Pancreas (tissue), 10 donors: ENCODE measurements around the gene PPM1A. TPM values are rescaled to one million over a fixed set of nuclear protein-coding genes. Genes with fewer than 3 reads are reported as not detected.

Experiments
- ATAC-seq, 4 donors: fragments of 200-7000 bp; cut with Tn5 transposase; one replicate each; pipeline versions ENCODE4 v1.8.0 to v1.9.1; 2020; ENCODE audit warnings: mild to moderate bottlenecking in 4 of 4, moderate library complexity in 4 of 4
- DNase-seq, 6 donors: peaks; one replicate each; pipeline ENCODE4 v3.0.0-alpha.2; 2020
- FAIRE-seq: peaks from 2 replicates; lab custom pipeline; 2012; peaks lifted over from hg19 to GRCh38; lab: Jason Lieb, UNC
- H3K27ac ChIP-seq, 4 donors: fragments of 200-600 bp; sonication (generic); 1 replicate in 3 of 4; 2 replicates in 1 of 4; pipeline versions ENCODE4 v1.5.0 to v1.8.0; 2020
- H3K27me3 ChIP-seq, 4 donors: fragments of 200-600 bp; one replicate each; pipeline ENCODE4 v1.8.0; 2021
- H3K36me3 ChIP-seq, 3 donors: fragments of 200-600 bp; sonication (generic) in 1 of 3; one replicate each; pipeline versions ENCODE4 v1.5.0 to v1.8.0; 2020 to 2021
- H3K4me1 ChIP-seq, 3 donors: fragments of 200-600 bp; one replicate each; pipeline ENCODE4 v1.8.0; 2021
- H3K4me3 ChIP-seq, 4 donors: fragments of 200-600 bp; sonication (generic) in 2 of 4; one replicate each; pipeline versions ENCODE4 v1.5.0 to v1.8.0; 2020 to 2021
- H3K9me3 ChIP-seq, 4 donors: fragments of 200-600 bp; one replicate each; pipeline ENCODE4 v1.8.0; 2021
- WGBS, 2 donors: extraction: QIAGEN DNeasy Blood & Tissue Kit; methylation state at CpG; one replicate each; pipeline ENCODE4 v1.1.7; 2013; 5-methylcytosine and 5-hydroxymethylcytosine counted together
- intact Hi-C, 3 donors: fragments of 100-400 bp; cut with DNase I; formaldehyde crosslinking; loops; one replicate each; pipeline versions ENCODE4 v1.11.1 to v1.14.2; 2022
- polyA plus RNA-seq, 2 donors: library from polyadenylated mRNA; stranded (reverse); fragments of 200-250 nt; gene quantifications; one replicate each; pipeline ENCODE4 v1.2.3, GENCODE V29; 2013
- total RNA-seq, 6 donors: library from RNA; stranded (reverse); fragmentation: NEBNext Ultra II Directional in 4 of 6; extraction: Animal tissue kit (Norgen Biotek cat#: 25700) in 4 of 6; gene quantifications; one replicate each; pipeline versions ENCODE4 v1.2.1 to v1.2.4, GENCODE V29; 2021 to 2023
- TF ChIP-seq, protein P1 (sequence below), 4 donors: fragments of 200-600 bp; sonication (generic) in 3 of 4; IDR thresholded peaks; one replicate each; pipeline versions ENCODE4 v1.5.0 to v1.8.0; 2021; ENCODE audit warnings: antibody characterized with exemption in 4 of 4
- donor health status: healthy with polysubstance abuse.
- donor health status: DM: no; HTN: no; CAD: no; lungs with moderate emphysema.
- donor health status: DM: no; HTN: no; CAD: no.
- donor health status: control.
- donor health status: control.
- donor health status: Bipolar disorder and iron deficiency.
- donor health status: DM: yes; HTN: yes; CAD: no.
- donor health status: DM: no; HTN: no; CAD: no.
- donor health status: DM: no; HTN: no; CAD: no.
- donor health status: DM: yes; HTN: yes; CAD: no.

Gene PPM1A
- total and polyA plus RNA-seq, 8 donors: 10.0 to 32.3 (median 23.7) TPM

DNA sequence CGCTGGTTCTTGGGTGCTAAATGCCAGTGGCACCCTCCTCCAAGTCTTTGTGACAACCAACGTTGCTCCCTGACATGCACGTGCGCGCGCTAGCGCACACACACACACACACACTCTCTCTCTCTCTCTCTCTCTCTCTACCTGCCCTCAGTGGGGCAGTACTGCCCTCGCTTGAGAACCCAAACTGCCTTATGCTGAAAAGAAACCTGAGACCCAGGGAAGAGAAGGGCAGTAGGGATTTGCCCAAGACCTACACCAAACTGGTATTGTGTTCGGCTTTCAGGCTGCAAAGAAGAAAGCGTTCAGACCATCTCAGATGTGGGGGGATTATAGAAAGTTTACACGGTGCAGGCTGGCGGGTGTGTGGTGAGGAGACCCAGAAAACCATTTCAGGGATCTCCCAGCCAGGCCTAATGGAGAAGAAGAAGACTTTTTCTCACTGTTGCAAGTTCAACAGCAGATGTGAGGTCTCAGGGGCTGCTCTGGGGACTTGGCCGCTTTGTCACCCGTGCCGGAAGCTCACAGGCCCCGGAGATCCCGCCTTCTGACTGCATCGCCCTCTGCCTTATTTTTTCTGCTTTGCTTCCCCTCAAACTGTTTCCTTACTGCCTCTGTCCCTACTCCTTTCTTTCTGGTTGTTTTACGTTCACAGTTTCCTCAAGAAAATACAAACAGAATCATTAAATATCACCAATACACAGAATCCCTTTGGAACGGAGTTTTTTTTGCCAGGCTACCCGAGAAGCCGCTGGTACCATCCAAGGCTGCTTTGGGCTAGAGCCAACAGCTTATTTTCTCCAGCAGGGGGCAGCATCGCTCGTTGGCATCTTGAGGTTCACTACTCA is 82.4 kb downstream of the PPM1A start:
- Histone ChIP-seq H3K4me3 (peak overlapping the region; percentile 21 to 60 (median 40)), H3K27me3 (no peaks in the 10 kb centered on the region), H3K36me3 (no peaks in the 10 kb centered on the region), H3K4me1 (peaks cover 0 to 6% (median 0%) of the 10 kb centered on the region in 3 donors), H3K27ac (peak overlapping the region; percentile 60 to 84 (median 66)), H3K9me3 (no peaks in the 10 kb centered on the region)
- ATAC-seq (peak; percentile 76 to 83 (median 80)), DNase-seq (peak; percentile 56 to 84 (median 76)), FAIRE-seq (no peak)
- TF ChIP-seq, protein P1, sequence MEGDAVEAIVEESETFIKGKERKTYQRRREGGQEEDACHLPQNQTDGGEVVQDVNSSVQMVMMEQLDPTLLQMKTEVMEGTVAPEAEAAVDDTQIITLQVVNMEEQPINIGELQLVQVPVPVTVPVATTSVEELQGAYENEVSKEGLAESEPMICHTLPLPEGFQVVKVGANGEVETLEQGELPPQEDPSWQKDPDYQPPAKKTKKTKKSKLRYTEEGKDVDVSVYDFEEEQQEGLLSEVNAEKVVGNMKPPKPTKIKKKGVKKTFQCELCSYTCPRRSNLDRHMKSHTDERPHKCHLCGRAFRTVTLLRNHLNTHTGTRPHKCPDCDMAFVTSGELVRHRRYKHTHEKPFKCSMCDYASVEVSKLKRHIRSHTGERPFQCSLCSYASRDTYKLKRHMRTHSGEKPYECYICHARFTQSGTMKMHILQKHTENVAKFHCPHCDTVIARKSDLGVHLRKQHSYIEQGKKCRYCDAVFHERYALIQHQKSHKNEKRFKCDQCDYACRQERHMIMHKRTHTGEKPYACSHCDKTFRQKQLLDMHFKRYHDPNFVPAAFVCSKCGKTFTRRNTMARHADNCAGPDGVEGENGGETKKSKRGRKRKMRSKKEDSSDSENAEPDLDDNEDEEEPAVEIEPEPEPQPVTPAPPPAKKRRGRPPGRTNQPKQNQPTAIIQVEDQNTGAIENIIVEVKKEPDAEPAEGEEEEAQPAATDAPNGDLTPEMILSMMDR (IDR thresholded peaks at IDR 0.05): peak; percentile 66 to 84 (median 78)
- intact Hi-C loops: no loop called here
- 1 to 4% methylated on average over 24 of the region's 24 CpGs for whole genome bisulfite sequencing, 2 donors

DNA sequence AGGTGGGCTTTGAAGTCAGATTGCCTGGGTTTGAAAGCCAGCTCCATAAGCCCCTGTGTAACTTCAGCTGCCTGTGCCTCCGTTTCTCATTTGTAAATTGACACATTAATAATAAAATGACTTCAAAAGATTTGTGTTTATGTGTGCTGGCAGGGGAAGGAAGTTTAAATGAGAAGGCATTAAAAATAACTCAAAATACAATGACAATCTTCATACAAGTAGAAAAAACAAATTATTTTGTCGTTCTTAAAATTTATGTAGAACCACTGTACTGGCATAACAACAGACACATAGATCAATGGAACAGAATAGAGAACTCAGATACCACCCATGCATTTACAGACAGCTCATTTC is 83.0 kb downstream of the PPM1A start:
- H3K4me1 ChIP-seq: peaks cover 0 to 6% (median 0%) of the 10 kb centered on the region in 3 donors
- H3K4me3 ChIP-seq: peak overlapping the region in 2 of 4 donors; percentile 42 to 60
- no peaks in the 10 kb centered on the region for H3K9me3 ChIP-seq
- peak overlapping the region in 1 of 4 donors; percentile 84 for H3K27ac ChIP-seq
- TF ChIP-seq, protein P1 (IDR thresholded peaks at IDR 0.05): no peak
- H3K36me3 ChIP-seq: no peaks in the 10 kb centered on the region
- no peaks in the 10 kb centered on the region for H3K27me3 ChIP-seq
- DNase-seq (no peak), ATAC-seq (no peak), FAIRE-seq (no peak)
- intact Hi-C loops: no loop called here
- 23 to 28% methylated on average over 2 of the region's 2 CpGs for WGBS, 2 donors

DNA sequence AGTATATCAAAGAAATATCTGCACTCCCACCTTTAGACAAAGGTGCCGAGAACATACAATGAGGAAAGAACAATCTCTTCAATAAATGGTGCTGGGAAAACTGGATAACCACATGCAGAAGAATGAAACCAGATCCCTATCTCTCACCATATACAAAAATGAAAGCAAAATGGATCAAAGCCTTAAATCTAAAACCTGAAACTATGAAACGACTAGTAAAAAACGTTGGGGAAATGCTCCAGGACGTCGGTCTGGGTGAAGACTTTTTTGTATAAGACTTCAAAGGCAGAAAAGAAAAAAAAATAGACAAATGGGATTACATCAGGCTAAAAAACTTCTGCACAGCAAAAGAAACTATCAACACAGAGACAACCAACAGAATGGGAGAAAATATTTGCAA is 83.8 kb downstream of the PPM1A start:
- no peak overlapping the region for H3K4me3 ChIP-seq
- 36 to 59% methylated on average over 5 of the region's 5 CpGs for WGBS, 2 donors
- no peaks in the 10 kb centered on the region for H3K27me3 ChIP-seq
- no peaks in the 10 kb centered on the region for H3K36me3 ChIP-seq
- FAIRE-seq (no peak), ATAC-seq (no peak), DNase-seq (no peak)
- TF ChIP-seq, protein P1 (IDR thresholded peaks at IDR 0.05): no peak
- peaks cover 0 to 6% (median 0%) of the 10 kb centered on the region in 3 donors for H3K4me1 ChIP-seq
- no peak overlapping the region for H3K27ac ChIP-seq
- no peaks in the 10 kb centered on the region for H3K9me3 ChIP-seq
- intact Hi-C loops: no loop called here

DNA sequence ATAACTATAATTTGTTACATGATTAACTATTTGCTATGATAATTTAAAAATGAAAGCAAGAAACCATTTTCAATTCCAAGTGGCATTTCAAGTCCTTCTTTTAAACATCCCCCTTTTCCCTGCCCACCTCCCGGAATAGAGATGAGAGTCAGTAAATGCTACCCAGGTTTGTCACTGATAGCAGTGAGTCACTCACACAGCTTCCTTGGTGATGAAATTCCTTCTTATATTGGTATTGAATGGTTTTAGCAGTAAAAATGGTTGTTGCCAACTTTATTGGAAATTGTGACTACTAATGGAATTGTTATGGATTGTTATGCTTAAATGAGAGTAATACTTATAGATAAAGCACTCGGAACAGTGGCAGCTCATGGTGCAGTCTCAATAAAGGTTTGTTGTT is 90.5 kb downstream of the PPM1A start:
- ATAC-seq: no peak
- intact Hi-C loops: no loop called here
- no peaks in the 10 kb centered on the region for H3K27me3 ChIP-seq
- H3K36me3 ChIP-seq: no peaks in the 10 kb centered on the region
- WGBS, 2 donors: 62 to 68% methylated on average over 2 of the region's 2 CpGs
- DNase-seq: no peak
- TF ChIP-seq, protein P1 (IDR thresholded peaks at IDR 0.05): no peak
- H3K27ac ChIP-seq: no peak overlapping the region
- H3K4me1 ChIP-seq: no peaks in the 10 kb centered on the region
- no peak overlapping the region for H3K4me3 ChIP-seq
- no peaks in the 10 kb centered on the region for H3K9me3 ChIP-seq
- no peak for FAIRE-seq

DNA sequence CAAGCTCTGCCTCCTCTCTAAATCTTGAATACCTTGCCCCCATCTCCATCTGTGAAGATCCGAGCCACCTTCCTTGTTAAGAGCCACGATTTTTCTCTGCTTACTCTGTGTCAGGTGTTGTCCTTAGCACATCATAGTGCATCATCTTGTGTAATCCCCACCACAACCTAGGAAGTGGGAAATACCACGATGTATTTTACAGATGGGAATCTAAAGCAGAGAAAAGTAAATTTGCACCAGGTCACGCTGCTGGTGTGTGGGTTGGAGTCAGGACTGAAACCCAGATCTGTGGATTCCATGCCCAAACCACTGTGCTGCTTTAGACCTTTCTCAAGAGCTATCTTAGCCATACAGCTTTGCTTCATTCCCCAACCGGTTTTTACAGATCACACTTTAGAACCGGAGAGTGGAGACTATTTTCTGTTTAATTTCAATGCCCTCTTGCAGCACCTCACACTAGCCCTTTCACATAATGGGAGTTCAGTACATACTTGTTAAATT is 94.6 kb downstream of the PPM1A start:
- no peak for FAIRE-seq
- 58 to 72% methylated on average over 6 of the region's 6 CpGs for WGBS, 2 donors

More for the DNA sequence above, 94.6 kb downstream of the PPM1A start:
- intact Hi-C loops: no loop called here
- H3K27ac ChIP-seq: no peak overlapping the region
- DNase-seq (no peak), ATAC-seq (no peak)
- H3K4me1 ChIP-seq: peaks cover 0 to 2% (median 0%) of the 10 kb centered on the region in 3 donors
- H3K4me3 ChIP-seq: no peak overlapping the region
- H3K27me3 ChIP-seq: no peaks in the 10 kb centered on the region
- TF ChIP-seq, protein P1 (IDR thresholded peaks at IDR 0.05): no peak
- H3K9me3 ChIP-seq: no peaks in the 10 kb centered on the region
- no peaks in the 10 kb centered on the region for H3K36me3 ChIP-seq
